Measurements from ENCODE around the gene ADAM11.
A peak's percentile ranks its signal among the peaks of the same experiment; 100 is the strongest.

ADAM11 gene

DNA sequence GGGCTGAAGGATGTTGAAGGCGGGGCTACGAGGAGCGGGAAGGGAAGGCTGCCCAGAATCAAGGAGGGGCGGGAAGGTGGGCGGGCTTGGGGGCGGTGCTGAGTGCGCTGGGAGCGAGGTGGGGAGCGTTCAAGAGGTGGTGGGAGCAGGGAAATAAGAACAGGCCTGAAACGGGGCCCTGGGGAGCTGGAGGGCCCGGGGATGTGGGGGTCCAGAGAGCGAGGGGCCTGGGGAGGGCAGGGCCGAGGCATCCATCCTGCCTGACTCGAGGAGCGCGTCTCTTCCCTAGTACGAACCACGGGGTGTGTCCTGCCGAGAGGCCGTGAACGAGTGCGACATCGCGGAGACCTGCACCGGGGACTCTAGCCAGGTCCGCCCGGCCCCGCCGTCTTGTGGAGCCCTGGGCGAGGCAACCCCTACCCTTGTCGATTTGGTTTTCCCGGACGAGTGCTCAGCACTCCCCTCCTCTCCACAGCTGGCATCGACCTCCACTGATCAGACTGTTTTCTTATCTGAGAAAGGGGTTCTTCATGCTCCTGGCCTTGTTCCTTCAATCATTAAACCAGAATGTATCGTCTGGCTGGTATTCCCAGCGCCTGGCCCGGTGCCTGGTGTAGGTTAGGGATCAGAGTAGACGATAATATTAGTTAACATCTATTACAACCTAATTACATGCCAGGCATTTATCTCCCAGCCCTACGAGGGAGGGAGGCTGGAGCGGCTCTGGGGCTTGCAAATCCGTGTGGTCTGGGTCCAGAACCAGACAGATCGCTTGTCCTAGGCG is 17.2 kb downstream of the ADAM11 start:
- DNase-seq (ENCODE audit: low read depth) = no peak

- no peak for DNase-seq (ENCODE audit: low read depth)
Observed at GRCh38 chr17:44776628-44777393, 18.0 kb downstream of the ADAM11 start.

- DNase-seq (ENCODE audit: low read depth) = no peak
Observed at GRCh38 chr17:44777394-44778348, 18.9 kb downstream of the ADAM11 start.

- DNase-seq (ENCODE audit: low read depth) = no peak
Observed at GRCh38 chr17:44778656-44779210, 19.9 kb downstream of the ADAM11 start.

DNA sequence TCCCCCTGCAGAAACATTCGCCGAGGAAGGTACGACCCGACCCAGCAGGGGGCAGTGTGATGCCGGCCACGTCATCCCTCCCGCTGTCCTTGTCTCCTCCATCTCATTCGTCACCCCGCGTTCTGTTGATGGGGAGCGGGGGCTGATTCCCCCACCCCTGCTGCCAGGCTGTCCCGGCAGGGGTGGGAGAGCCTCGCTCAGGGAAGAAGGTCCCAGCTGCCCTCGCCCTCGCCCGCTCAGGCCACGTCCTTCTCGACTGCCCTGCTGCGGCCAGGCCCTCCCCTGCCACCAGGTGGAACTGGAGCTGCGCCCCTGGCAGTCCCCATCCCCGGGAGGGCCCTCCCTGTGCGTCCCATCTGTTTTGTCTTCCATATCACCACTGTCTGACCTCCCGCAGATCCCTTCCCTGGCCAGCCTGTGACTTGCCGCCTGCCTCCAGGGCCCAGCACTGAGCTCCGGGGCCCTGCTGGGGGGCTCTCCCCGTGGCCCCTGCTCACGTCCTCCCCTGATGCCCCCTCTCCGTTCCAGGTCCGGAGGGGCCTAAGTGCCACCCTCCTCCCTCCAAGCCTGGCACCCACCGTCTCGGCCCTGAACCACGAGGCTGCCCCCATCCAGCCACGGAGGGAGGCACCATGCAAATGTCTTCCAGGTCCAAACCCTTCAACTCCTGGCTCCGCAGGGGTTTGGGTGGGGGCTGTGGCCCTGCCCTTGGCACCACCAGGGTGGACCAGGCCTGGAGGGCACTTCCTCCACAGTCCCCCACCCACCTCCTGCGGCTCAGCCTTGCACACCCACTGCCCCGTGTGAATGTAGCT is 20.6 kb downstream of the ADAM11 start:
- DNase-seq (ENCODE audit: low read depth) = peak; percentile 72

- no peak for DNase-seq (ENCODE audit: low read depth)
Observed at GRCh38 chr17:44780161-44780560, 21.4 kb downstream of the ADAM11 start.

DNA sequence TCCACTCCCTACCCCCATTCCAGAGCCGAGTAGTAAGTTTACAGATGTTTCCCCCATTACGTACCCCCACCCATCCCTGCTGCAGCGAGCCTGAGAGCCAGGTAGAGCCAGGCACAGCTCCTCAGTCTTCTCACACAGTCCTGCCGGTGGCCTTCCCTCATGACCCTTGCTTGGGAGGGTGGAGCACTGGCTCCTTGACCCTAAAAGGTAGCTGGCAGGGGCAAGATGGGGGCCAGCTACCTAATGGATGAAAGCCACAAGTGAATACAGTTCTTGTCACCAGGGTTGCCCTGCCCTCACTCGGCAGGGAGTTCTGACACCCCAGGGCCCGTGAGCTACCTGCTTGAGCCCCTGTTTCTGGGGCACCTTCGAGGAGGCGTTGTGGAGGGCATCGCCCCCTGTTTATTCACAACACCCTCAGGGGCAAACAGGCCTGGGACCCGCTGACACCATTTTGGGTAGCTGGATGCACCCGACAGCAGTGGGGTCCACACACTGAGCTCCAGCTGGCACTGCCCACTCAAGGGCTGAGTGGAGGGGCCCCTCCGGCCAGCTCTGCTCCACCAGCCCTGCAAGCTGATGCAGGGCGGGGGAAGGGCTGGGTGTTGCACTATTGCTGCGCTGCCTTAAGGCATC is 22.2 kb downstream of the ADAM11 start:
- DNase-seq (ENCODE audit: low read depth) = no peak

GRCh38 chr17:44781551-44782325 is 22.9 kb downstream of the ADAM11 start:
- DNase-seq (ENCODE audit: low read depth) = no peak

- DNase-seq (ENCODE audit: low read depth) = no peak
Observed at GRCh38 chr17:44782326-44782850, 23.6 kb downstream of the ADAM11 start.

DNA sequence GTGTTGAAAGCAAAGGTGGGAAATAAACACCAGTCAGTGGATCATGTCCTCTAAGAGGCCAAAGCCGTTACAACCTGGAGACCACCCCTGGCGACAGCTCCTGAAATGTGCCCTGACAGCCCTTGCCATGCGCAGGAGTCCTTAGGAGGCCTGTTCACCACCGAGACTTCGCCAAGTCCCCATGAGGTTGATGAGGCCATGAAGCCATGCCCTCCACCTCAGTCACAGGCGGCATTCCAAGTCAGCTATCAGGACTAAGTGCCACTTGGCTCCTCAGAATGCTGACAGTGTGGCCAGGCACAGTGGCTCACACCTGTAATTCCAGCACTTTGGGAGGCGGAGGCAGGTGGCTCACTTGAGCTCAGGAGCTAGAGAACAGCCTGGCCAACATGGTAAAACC is 27.1 kb downstream of the ADAM11 start:
- DNase-seq (ENCODE audit: low read depth) = no peak

GRCh38 chr17:44786551-44787081 is 27.8 kb downstream of the ADAM11 start:
- no peak for DNase-seq (ENCODE audit: low read depth)

DNA sequence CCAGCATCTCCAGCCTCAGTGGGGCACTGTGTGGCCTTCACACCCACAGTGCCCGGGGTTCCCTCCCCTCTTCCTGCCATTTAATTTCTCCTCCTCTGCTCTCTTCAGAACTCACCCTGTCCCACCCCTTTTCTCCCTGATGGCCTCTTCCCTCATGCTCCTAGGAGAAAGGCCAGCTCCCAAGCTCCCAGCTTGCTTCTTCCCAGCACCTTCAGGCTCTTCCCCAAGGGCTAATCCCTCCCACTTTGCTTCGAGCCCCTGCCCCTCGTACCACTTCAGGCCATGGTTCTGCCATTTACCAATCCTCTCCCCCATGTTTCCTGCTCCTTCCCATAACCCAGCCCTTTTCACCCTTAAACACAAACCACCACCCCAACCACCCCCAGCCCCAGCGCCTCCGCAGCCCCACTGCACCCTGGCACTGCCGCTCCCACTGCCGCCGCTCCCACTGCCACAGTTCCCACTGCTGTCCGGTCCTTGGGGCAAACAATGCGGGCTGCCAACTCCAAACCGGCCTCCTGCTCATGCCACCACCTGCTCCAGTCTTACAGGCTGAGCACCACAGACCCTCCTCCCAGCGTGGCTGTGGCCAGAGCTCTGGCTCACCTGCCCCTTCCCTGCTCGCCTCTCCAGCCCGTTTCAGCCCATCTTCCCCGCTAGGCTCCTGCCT is 28.6 kb downstream of the ADAM11 start:
- no peak for DNase-seq (ENCODE audit: low read depth)

- no peak for DNase-seq (ENCODE audit: low read depth)
Observed at GRCh38 chr17:44788139-44788538, 29.4 kb downstream of the ADAM11 start.

DNA sequence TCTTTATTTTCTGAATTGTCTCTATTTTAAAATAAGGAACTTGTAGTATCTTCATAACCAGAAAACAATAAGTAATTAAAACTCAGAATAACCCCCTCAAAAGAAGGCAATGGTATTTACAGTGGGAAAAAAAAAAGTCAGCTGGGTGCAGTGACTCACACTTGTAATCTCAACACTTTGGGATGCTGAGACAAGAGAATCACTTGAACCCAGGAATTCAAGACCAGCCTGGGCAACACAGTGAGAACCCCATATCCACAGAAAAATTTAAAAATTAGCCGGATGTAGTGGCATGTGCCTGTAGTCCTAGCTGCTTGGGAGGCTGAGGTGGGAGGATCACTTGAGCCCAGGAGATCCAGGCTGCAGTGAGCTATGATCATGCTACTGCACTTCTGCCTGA is 33.5 kb downstream of the ADAM11 start:
- no peak for DNase-seq (ENCODE audit: low read depth)

DNA sequence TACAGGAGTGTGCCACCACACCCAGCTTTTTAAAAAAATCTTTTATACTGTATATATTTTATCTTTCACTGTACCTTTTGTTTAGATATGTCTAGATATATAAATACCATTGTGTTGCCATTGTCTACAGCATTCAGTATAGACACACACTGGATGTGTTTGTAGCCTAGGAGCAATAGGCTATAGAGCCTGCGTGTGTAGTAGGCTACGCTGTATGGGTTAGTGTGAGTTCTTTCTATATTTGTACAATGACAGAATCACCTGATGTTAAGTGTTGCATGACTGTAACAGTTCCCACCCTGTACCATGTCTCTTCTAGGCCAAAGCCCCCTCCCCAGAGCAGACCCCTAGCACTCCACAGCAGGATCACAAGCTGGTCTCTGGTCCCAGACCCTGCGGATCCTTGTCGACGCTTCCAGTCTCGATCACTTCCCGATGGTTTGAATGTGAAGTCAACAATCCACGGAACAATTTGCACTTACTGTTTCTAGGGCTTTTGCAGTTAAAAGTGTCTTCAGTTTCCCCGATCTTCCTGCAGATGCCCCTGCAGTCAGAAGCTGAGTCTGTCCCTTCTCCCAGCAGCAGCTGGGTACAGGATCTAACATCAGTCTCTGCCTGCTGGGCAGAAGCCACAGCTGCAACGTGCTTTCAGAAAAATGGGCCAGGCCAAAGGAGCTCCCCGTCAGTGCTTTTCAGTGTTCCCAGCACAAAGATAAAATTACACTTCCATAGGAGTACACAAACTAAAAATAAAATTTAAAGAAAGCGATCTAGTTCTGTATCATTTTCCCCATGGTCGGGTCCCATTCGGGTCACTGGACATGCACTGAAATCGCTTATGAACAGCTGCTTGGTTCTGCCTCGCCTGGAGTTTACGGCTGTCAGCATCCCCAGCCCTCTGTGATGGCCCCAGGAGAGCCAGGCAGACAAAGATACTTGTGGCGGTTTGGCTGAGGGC is 35.4 kb downstream of the ADAM11 start:
- no peak for DNase-seq (ENCODE audit: low read depth)

DNA sequence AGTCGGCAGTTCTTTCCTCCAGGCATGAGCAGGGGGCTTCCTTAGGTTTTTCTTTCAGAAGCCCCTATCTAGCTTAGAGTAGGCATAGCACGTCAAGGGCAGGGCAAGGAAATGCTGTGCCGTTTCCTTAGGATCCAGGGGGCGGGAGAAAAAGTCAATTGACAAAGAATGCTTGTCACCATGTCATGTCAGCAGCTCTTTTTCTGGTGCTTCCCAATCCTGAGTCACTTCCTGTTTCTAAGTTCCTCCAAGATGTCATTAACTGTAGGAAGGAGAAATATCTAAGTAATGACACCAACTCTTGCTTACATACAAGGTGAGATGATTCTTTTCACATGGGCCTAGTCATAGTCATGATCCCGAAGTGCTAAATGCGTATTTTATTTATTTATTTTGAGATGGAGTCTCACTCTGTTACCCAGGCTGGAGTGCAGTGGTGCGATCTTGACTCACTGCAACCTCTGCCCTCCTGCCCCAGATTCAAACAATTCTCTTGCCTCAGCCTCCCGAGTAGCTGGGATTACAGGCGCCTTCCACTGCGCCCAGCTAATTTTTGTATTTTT is 36.1 kb downstream of the ADAM11 start:
- DNase-seq (ENCODE audit: low read depth) = no peak

GRCh38 chr17:44795421-44795820 is 36.6 kb downstream of the ADAM11 start:
- no peak for DNase-seq (ENCODE audit: low read depth)

Data from T follicular helper cell (primary cell).